ENCODE data around the gene SPATA18. TPM values are rescaled to one million over a fixed set of nuclear protein-coding genes. Genes with fewer than 3 reads are reported as not detected.

Gene SPATA18, protein sequence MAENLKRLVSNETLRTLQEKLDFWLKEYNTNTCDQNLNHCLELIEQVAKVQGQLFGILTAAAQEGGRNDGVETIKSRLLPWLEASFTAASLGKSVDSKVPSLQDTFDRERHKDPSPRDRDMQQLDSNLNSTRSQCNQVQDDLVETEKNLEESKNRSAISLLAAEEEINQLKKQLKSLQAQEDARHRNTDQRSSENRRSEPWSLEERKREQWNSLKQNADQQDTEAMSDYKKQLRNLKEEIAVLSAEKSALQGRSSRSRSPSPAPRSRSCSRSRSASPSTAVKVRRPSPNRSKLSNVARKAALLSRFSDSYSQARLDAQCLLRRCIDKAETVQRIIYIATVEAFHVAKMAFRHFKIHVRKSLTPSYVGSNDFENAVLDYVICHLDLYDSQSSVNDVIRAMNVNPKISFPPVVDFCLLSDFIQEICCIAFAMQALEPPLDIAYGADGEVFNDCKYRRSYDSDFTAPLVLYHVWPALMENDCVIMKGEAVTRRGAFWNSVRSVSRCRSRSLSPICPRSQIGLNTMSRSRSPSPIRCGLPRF
- total RNA-seq: 14.9 and 20.1 TPM in 2 replicates

DNA sequence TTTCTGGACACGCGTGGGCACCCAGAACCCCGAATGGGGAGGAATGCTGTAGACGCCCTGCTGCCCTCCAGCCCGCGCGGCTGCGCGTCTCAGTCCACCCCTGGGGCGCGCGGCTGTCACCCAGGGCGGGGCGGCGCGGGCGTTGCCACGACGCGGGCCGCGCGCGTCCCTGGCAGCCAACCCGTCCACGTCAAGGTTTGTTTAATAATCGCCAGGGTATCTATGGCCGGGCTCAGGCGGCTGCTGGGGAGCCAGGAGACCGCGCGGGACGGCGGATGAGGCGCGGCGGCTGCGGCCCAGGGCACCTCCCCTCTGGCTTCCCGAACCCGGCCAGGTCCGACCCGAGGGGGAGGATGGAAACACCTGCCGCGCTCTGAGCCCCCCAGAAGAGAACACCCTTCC lies at the start of gene SPATA18:
Gene SPATA18, plus strand, starts transcription at position 92 of the 402 bp plus-strand sequence. CDS start 401 bp downstream, outside the sequence.

GRCh38 chr4:52019936-52020657 lies 31.0 kb upstream of the SPATA18 start, which contains the start of gene LRRC66:
Gene LRRC66, minus strand, starts transcription at chr4:52020363. Its CDS starts 2,750 bp downstream, at chr4:52017613.

GRCh38 chr4:52038103-52038912 lies 12.8 kb upstream of the SPATA18 start, which contains the start of gene SGCB:
Gene SGCB, minus strand, starts transcription at chr4:52038299. Its CDS starts 40 bp downstream, at chr4:52038259.

Other genes starting within 250 kb of the SPATA18 start
- gene DCUN1D4, start 208.2 kb upstream of the SPATA18 start, total RNA-seq: 24.2 and 44.4 TPM in 2 replicates
- gene LRRC66, start 30.9 kb upstream of the SPATA18 start, total RNA-seq: under 0.01 TPM in 1 of 2 replicates, not detected in the other
- gene SGCB, start 13.0 kb upstream of the SPATA18 start, total RNA-seq: 4.7 and 6.7 TPM in 2 replicates